IMR-90 (cell line): ENCODE results near the gene LHPP.

Experiments used
- CTCF ChIP-seq: conservative IDR thresholded peaks from 2 replicates; pipeline ENCODE4 v1.5.1; 2012; ENCODE audit warnings: mild to moderate bottlenecking, low read depth, low read length, improper control_type of control experiment
- POLR2A ChIP-seq: IDR thresholded peaks from 2 replicates; pipeline ENCODE4 v1.6.1; 2012; ENCODE audit warnings: mild to moderate bottlenecking, low read depth, low read length
- RFX5 ChIP-seq: IDR thresholded peaks from 2 replicates; pipeline ENCODE4 v1.8.0; 2012; ENCODE audit warnings: low read depth, mild to moderate bottlenecking, low read length, moderate library complexity

- TF ChIP-seq RFX5 (no peak), CTCF (no peak), POLR2A (no peak)
These were observed 35.0 kb downstream of the LHPP start for GRCh38 chr10:124496620-124497019.
